HG02981 (cell line): Measurements from ENCODE around the gene CCDC15.
"Not testable (repeated sequence)": the region's sequence is repeated elsewhere in the genome, so short reads cannot be mapped to it uniquely, and the experiment has no call there.

Experiments used
- ATAC-seq: cut with Tn5 transposase; IDR thresholded peaks from one replicate; pipeline ENCODE4 v1.9.1; 2021; ENCODE audit warnings: mild to moderate bottlenecking, moderate library complexity; ENCODE audit not compliant: unreplicated experiment

The CCDC15 gene

DNA sequence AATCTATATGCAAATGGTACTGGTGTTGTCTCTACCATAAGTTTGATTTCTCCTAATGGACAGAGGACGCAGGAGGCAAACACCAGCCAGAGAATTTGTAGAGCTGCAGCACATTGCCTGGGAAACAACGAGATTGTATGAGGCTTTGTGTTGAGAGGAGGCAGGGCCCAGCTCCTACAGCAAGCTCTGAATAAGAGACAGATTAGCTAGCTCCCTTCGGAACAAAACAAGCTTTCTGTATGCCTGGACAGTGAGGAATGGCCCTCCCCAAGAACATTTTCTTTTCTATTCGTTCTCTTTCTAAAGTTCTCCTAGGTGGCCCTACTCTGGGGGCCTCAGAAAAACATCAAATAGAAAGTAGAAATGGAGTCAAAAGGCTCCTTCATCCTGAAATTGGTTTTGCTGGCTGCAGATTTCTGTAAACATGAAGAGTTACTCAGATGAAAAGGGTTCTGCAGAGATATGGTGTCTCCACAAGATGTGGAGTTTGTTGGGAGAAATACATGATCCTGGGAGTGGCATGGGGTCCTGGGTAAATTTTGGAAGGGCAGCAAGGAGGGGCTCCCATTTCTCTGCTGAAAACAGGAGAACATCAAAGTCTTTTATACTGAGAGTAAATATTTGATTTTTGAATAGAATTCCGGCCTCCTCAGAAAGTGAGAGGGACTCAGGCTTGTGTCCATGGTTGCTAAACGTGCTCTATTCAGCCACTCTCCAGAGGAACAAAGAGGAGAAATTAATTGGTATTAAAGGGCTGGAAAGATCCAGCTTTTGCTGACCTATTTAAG is 11.3 kb upstream of the CCDC15 start:
- ATAC-seq, result no peak

DNA sequence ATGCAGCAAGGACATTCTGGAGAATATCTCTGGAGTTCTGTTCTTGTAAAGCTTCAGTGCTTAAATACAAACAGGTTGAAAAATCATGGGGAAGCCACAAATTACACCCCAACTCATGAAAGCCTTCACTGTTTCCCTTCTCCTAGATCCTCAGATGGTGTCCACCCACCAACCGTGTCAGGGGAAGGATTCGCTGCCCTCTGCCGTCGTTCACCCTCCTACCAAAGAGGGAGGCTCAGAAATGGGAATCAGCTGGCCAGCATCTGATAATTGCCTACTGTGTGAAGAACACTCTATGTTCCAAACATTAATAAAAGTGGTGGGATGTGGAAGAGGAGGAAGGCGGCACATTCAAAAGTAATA is 10.8 kb upstream of the CCDC15 start:
- ATAC-seq, result no peak

DNA sequence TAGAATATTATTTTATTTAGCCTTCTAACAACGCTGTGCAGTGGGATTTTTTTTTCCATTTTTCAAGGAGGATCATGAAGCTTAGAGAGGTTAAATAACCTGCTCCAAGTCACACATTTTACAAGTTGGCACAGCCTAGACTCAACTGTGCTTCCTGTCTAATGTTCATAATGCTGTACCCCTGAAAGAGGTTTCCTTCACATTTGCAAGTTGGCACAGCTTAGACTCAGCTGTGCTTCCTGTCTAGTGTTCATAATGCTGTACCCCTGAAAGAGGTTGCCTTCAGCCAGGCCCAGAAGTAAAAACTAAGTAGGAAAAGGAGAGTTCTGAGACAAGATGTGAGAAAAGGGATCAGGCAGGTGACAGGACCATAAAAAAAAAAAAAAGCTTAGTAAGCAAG is 10.3 kb upstream of the CCDC15 start:
- ATAC-seq, result no peak

DNA sequence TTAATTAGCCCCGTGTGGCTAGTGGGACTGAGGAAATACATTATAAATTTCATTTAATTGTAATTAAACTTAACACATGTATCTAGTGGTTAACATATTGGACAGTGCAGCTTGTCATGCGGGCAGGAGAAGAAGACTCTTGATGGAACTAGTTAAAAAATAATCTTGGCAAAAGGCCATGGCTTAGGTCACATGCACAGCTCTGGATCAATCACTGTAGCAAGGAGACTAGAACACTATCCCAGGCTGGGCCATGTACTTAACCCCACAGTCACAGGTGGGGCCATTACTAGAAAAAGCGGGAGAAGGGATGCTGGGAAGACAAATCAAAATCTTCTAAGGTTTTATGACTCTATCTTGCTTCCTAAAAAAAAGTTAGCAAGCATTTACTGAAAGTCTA is 9.4 kb upstream of the CCDC15 start:
- no peak for ATAC-seq

DNA sequence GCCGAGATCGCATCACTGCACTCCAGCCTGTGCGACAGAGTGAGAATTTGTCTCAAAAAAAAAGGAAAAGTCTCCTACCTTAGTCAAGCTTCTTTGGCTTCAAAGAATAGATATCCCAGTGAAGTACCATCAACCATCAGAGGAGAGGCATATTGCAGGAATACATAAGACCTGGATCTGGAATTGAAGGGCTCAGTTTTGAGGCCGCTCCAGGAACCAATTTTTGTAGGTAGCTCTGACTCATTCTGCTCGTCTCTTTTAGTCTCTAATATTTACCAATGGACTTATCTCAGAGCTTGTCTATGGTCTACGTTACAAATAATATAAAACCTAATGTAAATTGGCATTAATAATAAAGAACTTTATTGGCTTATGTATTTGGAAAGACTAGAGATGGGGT is 8.2 kb upstream of the CCDC15 start:
- ATAC-seq, result no peak

DNA sequence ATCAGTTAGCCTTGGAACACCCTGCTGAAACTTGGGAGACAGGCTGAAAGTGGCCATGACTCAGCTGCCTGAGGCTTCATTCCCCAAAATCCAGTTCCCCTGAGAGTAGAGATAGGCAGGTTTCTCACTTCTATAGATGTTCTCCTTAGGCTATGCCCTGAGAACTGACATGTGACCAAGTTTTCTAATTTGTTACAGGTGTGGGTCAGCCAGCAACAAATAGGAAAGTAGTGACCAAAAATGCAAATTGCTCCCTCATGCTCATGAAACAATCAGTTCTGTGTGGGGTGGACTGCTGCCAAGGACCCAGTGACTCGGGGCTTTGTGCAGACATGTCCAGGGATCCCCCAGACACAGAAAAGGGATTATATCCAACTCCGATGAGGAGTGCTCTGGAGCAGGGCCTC is 7.3 kb upstream of the CCDC15 start:
- no peak for ATAC-seq

DNA sequence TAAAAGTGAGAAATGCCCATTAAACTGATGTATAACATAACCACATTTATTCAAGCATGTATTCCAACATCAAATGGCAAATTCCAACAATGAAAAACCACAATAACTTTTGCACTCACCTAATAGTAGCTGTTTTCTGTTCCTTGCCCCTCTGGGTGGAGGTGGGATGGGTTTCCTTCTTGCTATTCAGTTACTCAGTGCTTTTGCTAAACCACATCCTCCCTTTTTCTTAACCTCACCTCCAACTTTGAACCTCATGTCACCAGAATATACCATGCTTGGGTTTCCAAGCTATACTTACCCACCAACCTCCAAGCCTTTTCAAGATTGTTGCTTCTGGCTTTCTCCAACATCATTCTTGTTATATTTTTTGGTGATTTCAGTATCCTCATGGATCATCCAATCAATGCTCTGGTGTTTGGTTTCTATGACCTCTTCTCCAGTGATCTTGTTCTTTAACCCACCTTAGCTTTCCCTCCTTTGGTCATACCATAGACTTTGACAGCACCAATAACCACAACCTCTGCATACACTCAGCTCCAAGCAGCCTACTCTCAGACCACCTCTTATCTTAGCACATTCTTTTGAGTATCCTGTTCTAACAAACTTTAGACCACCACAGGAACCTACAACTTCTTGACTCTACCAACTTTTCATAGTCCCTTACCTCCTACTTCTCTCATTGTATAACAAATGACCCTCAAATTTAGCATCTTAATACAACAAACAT is 3.2 kb upstream of the CCDC15 start:
- ATAC-seq, result no peak

DNA sequence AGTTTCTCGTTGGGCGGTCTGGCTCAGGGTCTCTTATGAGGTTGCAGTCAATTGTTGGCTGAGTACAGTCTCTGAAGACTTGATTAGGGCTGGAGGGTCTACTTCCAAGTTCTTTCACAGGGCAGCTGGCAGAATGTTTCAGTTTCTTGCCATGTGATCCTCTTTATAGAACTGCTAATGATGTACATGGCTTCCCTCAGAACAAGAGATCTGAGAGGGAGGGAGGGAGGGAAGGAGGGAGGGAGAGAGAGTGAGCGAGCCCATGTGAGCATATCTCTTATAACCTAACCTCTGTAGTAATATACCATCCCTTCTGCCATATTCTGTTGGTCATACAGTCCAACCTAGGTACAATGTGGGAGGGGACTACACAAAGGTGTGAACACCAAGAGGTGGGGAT is 2.7 kb upstream of the CCDC15 start:
- ATAC-seq, result no peak

DNA sequence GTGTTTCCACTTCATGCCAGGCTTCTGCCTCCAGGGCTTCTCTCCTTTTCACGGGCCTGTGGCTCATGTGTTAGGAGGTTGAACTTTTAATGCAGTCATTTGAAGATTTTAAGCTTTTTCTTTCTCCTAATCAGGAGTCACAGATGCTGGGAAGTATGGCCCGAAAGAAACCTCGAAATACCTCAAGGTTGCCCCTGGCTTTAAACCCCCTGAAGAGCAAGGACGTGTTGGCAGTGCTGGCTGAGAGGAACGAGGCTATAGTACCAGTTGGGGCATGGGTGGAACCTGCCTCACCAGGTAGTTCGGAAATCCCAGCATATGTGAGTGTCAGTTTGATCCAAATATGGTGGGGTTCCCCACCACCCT is 571 bp downstream of the CCDC15 start:
- no peak for ATAC-seq

DNA sequence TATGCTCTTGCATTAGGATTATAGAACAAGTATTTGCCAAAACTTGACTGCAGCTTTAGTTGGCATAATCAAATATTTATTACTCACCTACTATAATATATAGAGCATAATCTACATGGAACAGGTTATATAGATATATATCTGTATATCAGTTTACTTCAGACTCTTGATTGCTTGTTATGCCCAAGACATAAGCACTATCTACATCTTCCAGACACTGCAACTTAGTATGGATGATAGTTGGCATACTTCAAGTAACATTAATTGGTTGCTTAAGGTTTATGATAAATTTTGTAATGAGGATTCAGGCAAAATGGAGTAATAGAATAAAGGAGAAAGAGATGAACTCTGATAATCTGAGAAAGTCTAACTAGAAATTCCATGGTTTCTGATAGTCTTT is 1.0 kb downstream of the CCDC15 start:
- no peak for ATAC-seq

DNA sequence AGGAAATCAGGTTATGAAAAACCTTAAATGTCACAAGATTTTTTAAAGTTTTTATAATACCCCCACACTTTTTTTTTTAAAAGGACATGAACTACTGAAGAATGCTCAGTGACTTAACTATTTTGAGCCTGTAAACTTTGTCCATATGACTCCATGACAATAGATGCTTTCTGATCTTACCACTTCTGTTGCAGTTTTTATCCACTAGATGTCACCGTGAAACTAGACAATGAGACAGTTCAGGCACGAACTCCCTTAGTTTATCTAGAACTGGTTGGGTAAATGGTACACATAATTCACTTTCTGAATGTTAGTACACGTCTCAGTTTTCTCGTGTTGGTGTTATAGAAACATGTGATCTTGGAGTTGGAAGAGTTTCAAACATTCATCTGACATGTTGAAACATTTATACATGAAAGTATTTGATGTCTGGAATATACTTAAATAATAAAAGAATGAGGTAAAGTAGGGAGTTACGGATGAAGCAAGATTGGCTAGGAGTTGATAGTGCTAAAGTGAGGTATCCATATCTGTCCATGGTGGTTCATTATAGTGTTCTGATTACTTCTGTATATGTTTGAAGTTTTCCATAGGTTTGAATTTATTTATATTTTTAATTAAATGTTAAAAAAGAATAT is 8.1 kb downstream of the CCDC15 start:
- ATAC-seq, result peak; percentile 94

DNA sequence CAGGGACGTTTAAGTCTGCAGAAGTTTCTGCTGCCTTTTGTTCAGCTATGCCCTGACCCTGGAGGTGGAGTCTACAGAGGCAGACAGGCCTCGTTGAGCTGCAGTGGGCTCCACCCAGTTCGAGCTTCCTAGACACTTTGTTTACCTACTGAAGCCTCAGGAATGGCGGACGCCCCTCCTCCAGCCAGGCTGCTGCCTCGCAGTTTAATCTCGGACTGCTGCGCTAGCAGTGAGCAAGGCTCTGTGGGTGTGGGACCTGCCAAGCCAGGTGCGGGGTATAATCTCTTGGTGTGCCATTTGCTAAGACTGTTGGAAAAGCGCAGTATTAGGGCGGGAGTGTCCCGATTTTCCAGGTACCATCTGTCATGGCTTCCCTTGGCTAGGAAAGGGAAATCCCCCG is 14.2 kb downstream of the CCDC15 start:
- ATAC-seq, result not testable (repeated sequence)

DNA sequence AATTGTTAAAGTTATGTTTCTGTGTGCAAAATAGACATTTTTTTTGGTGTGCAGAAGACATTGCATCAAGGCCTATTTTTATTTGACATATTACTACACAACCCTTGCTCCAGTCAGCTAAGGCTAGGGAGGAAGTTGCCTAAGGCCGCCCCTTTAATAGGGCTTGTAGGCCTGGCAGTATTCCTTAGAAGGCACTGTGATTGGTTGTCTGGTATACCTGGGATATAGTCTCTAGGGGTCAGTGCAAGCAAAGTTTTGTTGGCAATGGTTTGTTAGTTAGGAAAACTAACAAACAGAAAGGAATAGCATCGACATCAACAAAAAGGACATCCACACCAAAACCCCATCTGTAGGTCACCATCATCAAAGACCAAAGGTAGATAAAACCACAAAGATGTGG is 16.9 kb downstream of the CCDC15 start:
- no peak for ATAC-seq

DNA sequence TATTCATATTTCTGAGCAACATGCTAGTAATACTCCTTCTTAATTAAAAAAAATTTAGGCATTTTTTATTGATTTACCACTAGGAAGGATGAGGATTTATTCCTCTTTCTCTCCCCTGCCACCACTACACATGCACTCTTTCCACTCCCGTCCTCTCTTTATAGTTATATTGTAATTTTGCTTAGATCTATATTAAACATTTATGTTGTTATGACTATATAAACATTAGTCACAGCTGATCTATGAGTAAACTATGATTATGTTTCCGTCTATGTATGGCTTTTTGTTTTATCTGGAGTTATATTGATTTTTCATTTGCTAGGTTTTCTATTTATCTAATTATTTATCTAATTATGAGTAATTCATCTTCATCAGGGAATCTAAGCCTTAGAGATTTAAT is 17.8 kb downstream of the CCDC15 start:
- ATAC-seq, result no peak

DNA sequence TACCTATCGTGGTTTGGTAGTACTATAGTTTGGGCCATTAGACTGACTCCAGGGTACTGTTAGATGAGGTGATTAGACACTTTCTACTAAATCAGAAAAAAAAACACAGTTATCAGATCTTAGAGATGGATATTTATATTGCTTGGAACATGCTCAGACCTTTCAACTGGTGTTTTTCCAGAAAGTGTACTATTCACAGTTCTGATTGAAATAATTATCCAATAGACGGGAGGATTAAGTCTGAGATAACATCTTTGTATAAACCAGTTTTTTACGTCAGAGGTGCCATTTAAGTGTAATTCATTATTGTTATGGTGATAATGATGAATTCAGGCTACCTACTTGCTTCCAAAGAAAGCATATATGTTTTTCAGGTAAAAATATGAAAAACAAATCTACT is 22.5 kb downstream of the CCDC15 start:
- ATAC-seq, result no peak

DNA sequence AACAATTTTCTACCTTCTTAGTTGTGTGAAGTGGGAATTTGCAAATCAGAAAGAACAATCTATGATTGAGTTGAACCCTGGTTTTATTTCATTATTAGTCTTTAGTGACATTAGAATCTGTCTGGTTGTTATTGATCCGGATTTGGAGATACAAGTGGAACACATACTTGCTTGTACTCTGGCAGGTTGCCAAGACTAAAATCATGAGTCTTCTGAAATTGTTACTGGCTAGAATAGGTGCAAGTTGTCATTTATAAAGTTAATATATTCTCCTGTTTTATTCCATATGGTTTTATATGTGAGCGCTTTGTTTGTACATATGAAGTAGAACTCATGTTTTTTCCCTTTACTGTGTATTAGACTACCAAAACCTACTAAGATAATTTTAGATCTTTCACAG is 23.0 kb downstream of the CCDC15 start:
- ATAC-seq, result no peak

DNA sequence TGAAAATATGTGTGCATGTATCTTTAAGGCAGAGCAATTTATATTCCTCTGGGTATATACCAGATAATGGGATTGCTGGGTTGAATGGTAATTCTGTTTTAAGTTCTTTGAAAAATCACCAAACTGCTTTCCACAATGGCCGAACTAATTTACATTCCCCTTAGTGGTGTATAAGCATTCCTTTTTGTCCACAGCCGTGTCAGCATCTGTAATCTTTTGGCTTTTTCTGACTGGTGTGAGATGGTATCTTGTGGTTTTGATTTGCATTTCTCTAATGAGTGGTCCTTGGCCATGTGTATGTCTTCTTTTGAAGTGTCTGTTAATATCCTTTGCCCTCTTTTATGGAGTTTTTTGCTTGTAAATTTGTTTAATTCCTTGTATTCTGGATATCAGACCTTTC is 24.3 kb downstream of the CCDC15 start:
- no peak for ATAC-seq

DNA sequence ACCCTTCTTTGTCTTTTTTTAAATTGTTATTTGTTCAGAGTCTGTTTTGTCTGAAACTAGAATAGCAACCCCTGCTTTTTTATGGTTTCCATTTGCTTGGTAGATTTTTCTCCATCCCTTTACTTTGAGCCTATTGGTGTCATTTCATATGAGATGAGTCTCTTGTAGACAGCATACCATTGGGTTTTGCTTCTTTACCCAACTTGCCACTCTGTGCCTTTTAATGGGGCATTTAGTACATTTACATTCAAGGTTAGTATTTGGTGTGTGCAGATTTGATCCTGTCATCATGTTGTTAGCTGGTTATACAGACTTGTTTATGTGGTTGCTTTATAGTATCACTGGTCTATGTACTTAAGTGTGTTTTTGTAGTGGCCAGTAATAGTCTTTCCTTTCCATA is 28.0 kb downstream of the CCDC15 start:
- no peak for ATAC-seq

DNA sequence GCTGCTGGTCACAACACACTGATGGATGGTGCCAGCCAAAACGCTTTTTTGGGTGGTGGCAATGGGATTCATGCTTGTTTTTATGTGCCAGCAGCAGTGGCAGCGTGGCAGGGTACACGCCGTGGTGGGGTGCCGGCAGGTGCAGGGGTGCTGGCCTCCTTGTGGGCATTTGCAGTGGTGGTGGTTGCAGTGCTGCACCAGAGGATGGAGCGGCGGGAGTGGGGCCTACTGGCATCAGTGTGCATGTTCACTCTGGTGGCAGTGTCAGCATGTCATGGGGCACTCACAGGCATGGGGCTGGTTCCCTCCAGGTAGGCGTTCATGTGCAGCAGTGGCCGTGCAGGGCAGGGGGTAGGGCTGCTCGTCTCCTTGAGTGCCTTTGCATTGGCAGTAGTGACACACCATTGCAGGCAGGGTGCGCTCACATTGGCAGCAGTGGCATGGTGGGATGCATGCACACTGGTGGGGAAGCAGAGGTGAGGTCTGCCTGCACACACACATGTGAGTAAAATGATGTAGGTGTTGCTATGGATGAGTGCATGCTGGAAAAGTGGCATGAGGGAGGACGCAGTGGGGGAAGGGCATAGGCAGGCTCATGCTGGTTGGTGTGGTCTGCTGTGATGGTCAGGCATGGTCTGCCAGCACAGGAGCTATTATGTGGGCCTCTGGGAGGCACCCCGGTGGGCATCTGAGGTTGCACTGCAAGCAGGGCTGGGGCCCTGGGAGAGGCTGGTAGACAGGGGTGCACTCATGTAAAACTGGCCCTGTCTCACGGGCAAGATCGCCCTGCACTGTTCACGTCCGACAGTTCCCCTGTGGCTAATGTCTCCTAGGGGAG is 29.9 kb downstream of the CCDC15 start:
- no peak for ATAC-seq

DNA sequence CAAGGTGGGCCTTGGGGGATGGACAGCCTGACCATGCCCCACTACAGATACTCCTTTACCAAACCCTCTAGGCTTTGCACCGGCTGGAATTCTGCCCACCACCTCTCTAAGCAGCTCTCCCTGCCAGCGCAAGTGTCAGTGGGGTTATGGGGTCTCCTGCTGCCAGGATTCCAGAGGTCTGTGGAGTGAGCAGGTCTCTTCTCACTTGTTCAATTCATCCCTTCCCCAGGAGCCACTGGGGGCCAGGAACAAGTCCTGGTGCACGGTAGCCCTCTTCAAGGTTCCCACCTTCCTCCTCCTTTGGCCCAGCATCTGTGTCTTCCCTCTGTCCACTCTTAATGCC is 30.5 kb downstream of the CCDC15 start:
- ATAC-seq, result no peak

DNA sequence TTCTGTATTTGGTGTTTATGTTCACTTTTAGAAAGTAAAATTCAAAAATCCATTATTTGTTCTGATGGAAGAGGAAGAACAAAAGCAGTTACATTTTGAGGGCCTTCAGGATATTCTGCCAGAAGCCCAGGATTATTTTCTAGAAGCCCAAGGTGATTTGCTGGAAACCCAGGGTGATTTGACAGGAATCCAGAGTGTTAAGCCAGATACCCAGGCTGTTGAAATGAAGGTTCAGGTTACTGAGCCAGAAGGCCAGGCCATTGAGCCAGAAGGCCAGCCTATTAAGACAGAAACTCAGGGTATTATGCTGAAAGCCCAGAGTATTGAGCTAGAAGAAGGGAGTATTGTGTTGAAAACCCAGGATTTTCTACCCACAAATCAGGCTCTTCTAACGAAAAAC is 33.1 kb downstream of the CCDC15 start:
- ATAC-seq, result no peak

DNA sequence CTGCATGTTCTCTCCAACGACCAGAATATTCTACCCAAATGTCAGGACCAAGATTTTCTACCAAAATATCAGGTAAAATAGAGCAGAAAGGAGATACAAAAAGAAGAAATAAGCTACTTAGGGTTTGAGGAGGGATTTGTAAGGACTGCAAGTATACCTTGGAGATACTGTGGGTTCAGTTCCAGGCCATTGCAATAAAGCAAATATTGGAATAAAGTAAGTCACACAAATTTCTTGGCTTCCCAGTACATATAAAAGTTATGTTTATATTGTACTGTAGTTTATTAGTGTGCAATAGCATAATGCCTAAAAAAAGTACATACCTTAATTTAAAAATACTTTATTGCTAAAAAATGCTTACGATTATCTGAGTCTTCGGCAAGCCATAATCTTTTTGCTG is 34.1 kb downstream of the CCDC15 start:
- ATAC-seq, result no peak
